Parathyroid adenoma (tissue), 2 donors: ENCODE data around the gene AFDN.

Experiments
- H2AFZ ChIP-seq: fragments of 300-600 bp; sonication (generic); one replicate; pipeline ENCODE4 v1.7.0; 2017; ENCODE audit warnings: antibody characterized with exemption, mild to moderate bottlenecking
- H3K27ac ChIP-seq: fragments of 300-600 bp; sonication (generic); one replicate; pipeline ENCODE4 v1.7.0; 2017
- H3K27me3 ChIP-seq: fragments of 300-600 bp; sonication (generic); one replicate; pipeline ENCODE4 v1.7.0; 2017; ENCODE audit warnings: low read length; ENCODE audit not compliant: control insufficient read depth, insufficient read depth
- H3K36me3 ChIP-seq: fragments of 300-600 bp; sonication (generic); one replicate; pipeline ENCODE4 v1.7.0; 2017; ENCODE audit warnings: low read length; ENCODE audit not compliant: control insufficient read depth, insufficient read depth
- H3K4me1 ChIP-seq: fragments of 300-600 bp; sonication (generic); one replicate; pipeline ENCODE4 v1.7.0; 2017; ENCODE audit warnings: control low read depth
- H3K4me2 ChIP-seq: fragments of 300-600 bp; sonication (generic); one replicate; pipeline ENCODE4 v1.7.0; 2017; ENCODE audit warnings: low read length
- H3K4me3 ChIP-seq: fragments of 300-600 bp; sonication (generic); one replicate; pipeline ENCODE4 v1.7.0; 2017; ENCODE audit warnings: low read depth, low read length
- H3K79me2 ChIP-seq: fragments of 300-600 bp; sonication (generic); one replicate; pipeline ENCODE4 v1.7.0; 2017; ENCODE audit warnings: control low read depth
- H3K9ac ChIP-seq: fragments of 300-600 bp; sonication (generic); one replicate; pipeline ENCODE4 v1.7.0; 2017; ENCODE audit warnings: mild to moderate bottlenecking
- H3K9me3 ChIP-seq: fragments of 300-600 bp; sonication (generic); one replicate; pipeline ENCODE4 v1.7.0; 2017; ENCODE audit warnings: low read length; ENCODE audit not compliant: control insufficient read depth
- CTCF ChIP-seq: fragments of 300-600 bp; sonication (generic); IDR thresholded peaks from one replicate; pipeline ENCODE4 v1.7.0; 2017; ENCODE audit warnings: antibody characterized with exemption, mild to moderate bottlenecking
- donor health status: primary hyperparathyroidism.

AFDN gene

DNA sequence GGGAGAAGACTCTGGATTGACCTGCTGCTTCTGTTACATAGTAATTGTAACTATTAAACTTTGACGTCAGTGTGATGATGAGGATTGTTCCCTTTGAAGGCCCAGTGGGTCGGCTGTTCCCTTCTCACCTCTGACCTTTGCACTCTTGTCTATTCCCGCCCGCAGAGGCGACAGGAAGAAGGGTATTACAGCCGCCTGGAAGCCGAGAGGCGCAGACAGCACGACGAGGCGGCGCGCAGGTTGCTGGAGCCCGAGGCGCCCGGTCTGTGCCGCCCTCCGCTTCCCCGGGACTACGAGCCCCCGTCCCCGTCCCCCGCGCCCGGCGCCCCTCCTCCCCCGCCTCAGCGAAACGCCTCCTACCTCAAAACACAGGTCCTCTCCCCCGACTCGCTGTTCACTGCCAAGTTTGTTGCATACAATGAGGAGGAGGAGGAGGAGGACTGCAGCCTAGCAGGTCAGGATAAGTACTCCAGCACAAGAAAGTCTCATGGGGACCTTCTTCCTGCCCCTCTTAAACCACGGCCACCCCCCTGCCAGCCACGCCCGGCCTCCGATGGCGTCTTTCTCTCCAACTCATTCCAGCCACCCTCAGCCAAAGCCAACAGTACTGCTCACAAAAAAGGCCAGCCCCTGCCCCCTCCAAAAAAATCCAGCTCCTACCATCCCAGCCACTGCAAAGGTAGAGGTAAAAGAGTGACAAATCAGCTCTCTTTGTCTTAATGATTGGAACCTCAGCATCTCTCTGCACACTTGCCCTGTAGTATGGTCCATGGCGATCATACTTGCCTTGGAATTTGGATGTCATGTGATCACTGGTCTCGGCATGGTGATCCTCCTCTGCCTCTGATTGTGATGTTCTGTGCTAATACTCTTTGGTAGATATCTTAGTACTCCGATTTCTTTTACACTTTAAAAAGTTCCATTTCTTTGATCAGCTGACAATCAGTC lies 139.2 kb downstream of the AFDN start:
- no peak overlapping the region for H3K4me2 ChIP-seq
- no peaks in the 10 kb centered on the region for H3K79me2 ChIP-seq
- TF ChIP-seq CTCF = no peak
- no peak overlapping the region for H3K27ac ChIP-seq
- no peaks in the 10 kb centered on the region for H3K4me1 ChIP-seq
- H3K4me3 ChIP-seq = no peak overlapping the region
- H2AFZ ChIP-seq = no peak overlapping the region
- no peaks in the 10 kb centered on the region for H3K36me3 ChIP-seq
- no peak overlapping the region for H3K9ac ChIP-seq
- H3K9me3 ChIP-seq = no peaks in the 10 kb centered on the region
- no peaks in the 10 kb centered on the region for H3K27me3 ChIP-seq

DNA sequence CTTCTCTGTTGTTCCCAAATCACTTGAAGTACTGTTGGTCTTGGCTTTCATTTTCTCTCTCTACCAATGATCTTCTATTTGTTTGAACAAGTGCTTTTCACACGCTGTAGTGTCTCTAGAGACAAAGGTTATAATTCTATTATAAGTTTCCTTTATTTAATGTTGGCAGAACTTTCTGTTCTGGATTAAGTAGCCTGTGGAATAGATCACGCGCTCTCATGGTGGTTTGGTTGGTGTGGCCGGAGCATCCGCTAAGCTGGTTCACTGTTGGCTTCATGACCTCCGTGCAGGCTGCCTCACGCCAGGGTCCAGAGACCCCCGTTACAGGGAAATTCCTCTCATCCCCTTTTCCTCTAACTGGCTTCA lies 139.8 kb downstream of the AFDN start:
- Histone ChIP-seq H3K27me3 (no peaks in the 10 kb centered on the region), H3K9ac (no peak overlapping the region), H3K9me3 (no peaks in the 10 kb centered on the region), H3K79me2 (no peaks in the 10 kb centered on the region), H3K4me3 (no peak overlapping the region), H2AFZ (no peak overlapping the region), H3K36me3 (peaks cover 1% of the 10 kb centered on the region), H3K4me2 (no peak overlapping the region), H3K27ac (no peak overlapping the region), H3K4me1 (no peaks in the 10 kb centered on the region)
- no peak for TF ChIP-seq CTCF

GRCh38 chr6:167968091-167968490 lies 141.4 kb downstream of the AFDN start:
- Histone ChIP-seq H3K79me2 (no peaks in the 10 kb centered on the region), H3K9ac (no peak overlapping the region), H3K36me3 (peaks cover 3% of the 10 kb centered on the region), H2AFZ (no peak overlapping the region), H3K27me3 (no peaks in the 10 kb centered on the region), H3K4me3 (no peak overlapping the region), H3K9me3 (no peaks in the 10 kb centered on the region), H3K4me2 (no peak overlapping the region), H3K27ac (no peak overlapping the region), H3K4me1 (no peaks in the 10 kb centered on the region)
- no peak for TF ChIP-seq CTCF

- Histone ChIP-seq H3K27ac (no peak overlapping the region), H3K79me2 (no peaks in the 10 kb centered on the region), H3K4me1 (no peaks in the 10 kb centered on the region), H3K27me3 (no peaks in the 10 kb centered on the region), H3K4me2 (no peak overlapping the region), H3K36me3 (peaks cover 3% of the 10 kb centered on the region), H2AFZ (no peak overlapping the region), H3K4me3 (no peak overlapping the region), H3K9me3 (no peaks in the 10 kb centered on the region), H3K9ac (no peak overlapping the region)
- no peak for TF ChIP-seq CTCF
Measured at GRCh38 chr6:167970230-167970629, 143.5 kb downstream of the AFDN start.

- H3K9me3 ChIP-seq = no peaks in the 10 kb centered on the region
- no peaks in the 10 kb centered on the region for H3K27me3 ChIP-seq
- H3K9ac ChIP-seq = no peak overlapping the region
- no peak for TF ChIP-seq CTCF
- H2AFZ ChIP-seq = no peak overlapping the region
- H3K36me3 ChIP-seq = peaks cover 3% of the 10 kb centered on the region
- no peak overlapping the region for H3K4me3 ChIP-seq
- H3K4me2 ChIP-seq = no peak overlapping the region
- H3K79me2 ChIP-seq = no peaks in the 10 kb centered on the region
- H3K4me1 ChIP-seq = no peaks in the 10 kb centered on the region
- no peak overlapping the region for H3K27ac ChIP-seq
Measured at GRCh38 chr6:167972193-167972592, 145.5 kb downstream of the AFDN start.
